HG02885 (cell line): Measurements from ENCODE around the gene PYDC1.
"Not testable (repeated sequence)": the region's sequence is repeated elsewhere in the genome, so short reads cannot be mapped to it uniquely, and the experiment has no call there.

ENCODE experiments used
- ATAC-seq: cut with Tn5 transposase; IDR thresholded peaks from one replicate; pipeline ENCODE4 v1.9.1; 2021; ENCODE audit warnings: mild to moderate bottlenecking; ENCODE audit not compliant: unreplicated experiment, poor library complexity

PYDC1 gene

DNA sequence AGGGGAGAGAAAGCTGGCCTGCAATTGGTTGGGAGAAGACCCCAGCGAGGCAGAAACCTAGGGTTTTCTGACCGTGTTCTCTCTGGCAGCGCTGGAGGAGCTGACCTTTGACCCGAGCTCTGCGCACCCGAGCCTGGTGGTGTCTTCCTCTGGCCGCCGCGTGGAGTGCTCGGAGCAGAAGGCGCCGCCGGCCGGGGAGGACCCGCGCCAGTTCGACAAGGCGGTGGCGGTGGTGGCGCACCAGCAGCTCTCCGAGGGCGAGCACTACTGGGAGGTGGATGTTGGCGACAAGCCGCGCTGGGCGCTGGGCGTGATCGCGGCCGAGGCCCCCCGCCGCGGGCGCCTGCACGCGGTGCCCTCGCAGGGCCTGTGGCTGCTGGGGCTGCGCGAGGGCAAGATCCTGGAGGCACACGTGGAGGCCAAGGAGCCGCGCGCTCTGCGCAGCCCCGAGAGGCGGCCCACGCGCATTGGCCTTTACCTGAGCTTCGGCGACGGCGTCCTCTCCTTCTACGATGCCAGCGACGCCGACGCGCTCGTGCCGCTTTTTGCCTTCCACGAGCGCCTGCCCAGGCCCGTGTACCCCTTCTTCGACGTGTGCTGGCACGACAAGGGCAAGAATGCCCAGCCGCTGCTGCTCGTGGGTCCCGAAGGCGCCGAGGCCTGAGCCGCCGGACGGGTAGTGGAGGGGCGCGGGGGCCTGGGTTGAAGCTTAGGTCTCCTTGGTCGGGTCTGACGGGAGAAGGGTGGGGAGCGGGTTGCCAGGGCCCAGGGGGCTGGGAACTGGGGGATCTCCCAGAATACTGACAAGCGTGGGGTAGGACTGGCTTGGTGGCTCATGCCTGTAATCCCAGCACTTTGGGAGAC, 7.4 kb upstream of the PYDC1 start:
- no peak for ATAC-seq

DNA sequence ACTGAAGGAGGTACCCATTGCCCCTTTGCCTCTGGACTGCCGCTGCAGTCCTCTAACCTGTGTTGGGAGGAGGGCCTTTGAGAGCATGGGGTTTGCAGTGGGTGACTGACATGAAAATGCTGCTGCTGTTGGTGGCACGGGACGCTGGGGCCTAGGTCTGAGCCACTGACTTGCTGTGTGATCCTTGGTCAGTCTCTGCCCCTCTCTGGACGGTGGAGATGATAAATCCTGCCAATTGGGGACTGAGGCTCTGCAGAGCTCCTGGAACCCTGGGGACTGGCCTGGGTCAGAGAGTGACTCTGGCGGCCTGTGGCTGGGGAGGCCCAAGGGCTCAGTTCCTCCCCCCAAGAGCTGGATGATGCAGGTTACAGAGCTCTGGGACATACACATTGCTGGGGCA, 6.1 kb upstream of the PYDC1 start:
- ATAC-seq = no peak

DNA sequence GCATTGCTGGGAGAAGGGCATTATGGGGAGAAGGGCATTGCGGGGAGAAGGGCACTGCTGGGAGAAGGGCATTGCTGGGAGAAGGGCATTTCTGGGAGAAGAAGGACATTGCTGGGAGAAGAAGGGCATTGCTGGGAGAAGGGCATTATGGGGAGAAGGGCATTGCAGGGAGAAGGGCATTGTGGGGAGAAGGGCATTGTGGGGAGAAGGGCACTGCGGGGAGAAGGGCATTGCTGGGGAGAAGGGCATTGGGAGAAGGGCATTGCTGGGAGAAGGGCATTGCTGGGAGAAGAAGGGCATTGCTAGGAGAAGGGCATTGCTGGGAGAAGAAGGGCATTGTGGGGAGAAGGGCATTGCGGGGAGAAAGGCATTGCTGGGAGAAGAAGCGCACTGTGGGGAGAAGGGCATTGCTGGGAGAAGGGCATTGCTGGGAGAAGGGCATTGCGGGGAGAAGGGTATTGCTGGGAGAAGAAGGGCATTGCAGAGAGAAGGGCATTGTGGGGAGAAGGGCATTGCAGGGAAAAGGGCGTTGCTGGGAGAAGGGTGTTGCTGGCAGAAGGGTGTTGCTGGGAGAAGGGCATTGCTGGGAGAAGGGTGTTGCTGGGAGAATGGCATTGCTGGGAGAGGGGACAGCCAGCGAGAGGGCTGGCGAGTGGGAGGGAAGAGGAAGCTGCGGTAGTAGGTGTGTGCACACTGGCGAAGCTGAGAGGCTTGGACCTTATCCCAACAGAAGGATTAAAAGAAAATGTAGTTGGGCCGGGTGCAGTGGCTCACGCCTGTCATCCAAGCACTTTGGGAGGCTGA, 4.6 kb upstream of the PYDC1 start:
- no peak for ATAC-seq

DNA sequence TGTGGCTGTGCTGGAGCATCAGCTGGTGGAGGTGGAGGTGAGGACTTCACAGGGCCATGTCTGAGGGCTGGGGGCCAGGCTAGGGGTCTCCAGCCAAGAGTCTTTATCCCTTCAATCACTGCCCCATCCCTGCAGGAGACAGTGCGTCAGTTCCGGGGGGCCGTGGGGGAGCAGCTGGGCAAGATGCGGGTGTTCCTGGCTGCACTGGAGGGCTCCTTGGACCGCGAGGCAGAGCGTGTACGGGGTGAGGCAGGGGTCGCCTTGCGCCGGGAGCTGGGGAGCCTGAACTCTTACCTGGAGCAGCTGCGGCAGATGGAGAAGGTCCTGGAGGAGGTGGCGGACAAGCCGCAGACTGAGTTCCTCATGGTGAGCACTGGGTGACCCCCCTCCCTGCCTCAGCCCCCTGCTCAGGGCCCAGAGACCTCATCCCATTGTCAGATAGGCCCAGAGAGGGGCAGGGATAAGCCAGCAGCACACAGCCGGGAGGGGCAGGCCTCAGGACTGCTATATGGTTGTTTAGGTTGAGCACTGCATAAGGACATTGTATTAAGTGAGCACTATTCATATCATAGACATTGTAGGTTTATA, 2.3 kb upstream of the PYDC1 start:
- ATAC-seq = no peak

DNA sequence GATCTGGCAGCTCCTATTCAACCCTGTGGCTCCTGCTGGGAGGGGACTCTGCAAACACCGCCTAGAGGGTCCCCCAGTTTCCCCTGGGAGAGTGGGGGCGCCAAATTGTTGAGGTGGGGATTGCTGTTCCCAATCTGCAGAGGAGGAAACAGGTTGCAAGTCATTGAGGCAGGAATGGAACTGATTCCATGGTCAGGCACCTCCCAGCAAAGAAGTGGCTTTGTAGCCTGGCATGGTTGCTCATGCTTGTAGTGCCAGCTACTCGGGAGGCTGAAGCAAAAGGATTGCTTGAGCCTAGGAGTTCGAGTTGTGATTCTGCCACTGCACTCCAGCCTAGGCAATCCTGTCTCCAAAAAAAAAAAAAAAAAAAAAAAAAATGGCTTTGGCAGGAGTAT, 198 bp upstream of the PYDC1 start:
- ATAC-seq = no peak

DNA sequence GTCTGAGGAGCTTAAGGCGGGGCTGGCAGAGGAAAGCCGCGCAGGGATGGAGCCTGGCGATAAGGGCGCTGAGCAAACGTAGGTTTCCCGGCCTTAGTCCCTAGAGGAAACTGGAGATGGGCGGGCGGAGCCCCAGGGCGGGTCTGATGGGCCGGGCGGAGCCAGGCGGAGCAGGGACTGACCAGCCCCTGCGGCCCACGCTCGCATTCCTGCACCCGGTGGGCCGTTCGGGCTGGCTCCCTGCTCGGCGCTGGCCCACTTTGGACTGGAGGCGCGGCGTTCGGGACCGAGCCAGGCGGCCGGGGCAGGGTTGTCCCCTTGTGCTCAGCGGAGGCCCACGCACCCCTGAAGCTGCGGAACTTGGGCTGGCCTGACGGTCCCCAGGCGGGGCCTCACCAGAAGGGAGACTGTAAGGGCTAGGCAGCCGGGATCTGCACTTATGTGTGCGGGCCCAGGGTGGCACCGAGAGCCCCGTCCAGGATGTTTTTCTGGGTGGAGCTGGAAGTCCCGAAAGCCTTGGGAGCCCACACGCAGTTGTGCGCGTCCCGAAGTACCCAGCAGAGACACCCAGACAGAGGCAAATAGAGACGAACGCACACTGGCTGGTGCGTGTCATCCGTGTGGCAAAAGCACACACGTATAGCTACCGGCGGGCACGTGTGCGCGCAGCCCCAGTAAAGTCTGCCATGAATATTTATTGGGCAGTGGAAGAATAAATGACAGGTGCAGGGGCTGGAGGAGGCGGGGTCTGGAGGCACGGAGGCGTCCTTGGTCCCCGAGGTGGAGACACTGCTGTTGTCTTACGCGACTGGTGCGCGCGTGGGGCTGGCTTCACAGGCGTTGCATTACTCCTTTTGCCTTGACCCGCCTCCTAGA, 1.4 kb downstream of the PYDC1 start:
- no peak for ATAC-seq

DNA sequence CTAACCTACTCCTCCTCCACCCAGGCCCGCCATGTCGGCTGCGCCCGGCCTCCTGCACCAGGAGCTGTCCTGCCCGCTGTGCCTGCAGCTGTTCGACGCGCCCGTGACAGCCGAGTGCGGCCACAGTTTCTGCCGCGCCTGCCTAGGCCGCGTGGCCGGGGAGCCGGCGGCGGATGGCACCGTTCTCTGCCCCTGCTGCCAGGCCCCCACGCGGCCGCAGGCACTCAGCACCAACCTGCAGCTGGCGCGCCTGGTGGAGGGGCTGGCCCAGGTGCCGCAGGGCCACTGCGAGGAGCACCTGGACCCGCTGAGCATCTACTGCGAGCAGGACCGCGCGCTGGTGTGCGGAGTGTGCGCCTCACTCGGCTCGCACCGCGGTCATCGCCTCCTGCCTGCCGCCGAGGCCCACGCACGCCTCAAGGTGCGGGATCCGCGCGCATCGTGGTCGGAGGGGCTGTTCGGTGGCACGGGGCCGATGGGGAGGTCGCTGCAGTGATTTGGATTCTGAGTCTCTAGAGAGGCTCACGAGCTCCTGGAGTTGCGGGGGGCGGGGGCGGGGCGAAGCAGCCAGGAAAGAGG, 2.1 kb downstream of the PYDC1 start:
- no peak for ATAC-seq

DNA sequence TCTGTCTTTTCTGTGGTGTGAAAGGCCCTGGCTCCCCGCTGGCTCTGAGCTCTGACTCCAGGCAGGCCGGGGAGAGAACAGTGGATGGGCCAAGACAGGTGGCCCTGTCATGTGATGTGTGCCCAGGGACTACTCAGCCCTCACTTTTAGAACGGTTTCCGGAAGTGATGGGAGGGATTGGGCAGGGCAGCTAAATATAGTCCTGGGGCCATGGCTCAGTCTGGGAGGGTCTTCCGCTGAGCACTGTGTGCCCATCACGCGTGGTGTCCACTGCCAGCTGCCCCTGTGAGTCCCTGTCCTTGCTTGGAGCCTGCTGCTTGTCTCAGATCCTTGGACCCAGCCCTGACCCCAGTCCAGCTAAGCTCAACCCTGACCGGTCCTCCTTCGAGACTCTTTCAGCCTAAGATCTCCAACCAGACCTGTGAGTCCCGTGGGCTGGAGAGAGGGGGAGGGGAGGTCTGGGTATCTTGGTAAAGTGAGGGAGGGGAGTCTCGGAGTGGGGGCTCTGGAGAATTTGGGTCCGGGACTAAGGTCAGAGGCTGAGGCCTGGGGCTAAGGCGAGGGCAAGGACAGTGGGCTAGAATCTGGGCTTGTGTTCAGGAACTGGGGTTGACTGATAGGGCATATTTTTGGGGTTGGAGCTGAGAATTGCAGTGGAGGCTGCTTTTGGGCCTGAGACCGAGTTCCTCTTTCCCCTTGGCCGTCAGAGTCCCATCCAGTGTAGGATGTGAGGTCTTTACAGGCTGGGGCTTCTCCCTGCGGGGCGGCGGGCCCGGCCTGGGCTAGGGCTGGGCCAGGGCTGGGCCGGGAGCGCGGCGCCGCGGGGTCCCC, 2.8 kb downstream of the PYDC1 start, which contains the start of gene TRIM72:
Gene TRIM72, plus strand, starts transcription at position 243 of the 831 bp plus-strand sequence. CDS start 620 bp downstream, outside the sequence.
- no peak for ATAC-seq

DNA sequence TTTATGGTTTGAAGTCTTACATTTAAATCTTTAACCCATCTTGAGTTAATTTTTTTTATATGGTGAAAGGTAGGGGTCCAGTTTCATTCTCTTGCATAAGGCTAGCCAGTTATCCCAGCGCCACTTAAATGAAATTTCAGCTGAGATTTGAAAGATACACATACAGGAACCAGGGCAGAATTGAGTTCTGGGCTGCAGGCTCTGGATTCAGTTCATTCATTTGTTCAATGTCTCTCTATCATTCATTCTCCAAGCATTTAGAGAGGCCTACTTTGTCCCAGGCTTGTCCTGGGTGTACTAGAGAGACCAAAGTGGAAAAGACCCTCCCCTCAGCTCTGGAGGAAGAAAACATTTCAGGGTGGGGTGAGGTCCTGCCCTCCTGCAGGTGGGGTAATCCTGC, 3.6 kb downstream of the PYDC1 start:
- ATAC-seq = no peak

DNA sequence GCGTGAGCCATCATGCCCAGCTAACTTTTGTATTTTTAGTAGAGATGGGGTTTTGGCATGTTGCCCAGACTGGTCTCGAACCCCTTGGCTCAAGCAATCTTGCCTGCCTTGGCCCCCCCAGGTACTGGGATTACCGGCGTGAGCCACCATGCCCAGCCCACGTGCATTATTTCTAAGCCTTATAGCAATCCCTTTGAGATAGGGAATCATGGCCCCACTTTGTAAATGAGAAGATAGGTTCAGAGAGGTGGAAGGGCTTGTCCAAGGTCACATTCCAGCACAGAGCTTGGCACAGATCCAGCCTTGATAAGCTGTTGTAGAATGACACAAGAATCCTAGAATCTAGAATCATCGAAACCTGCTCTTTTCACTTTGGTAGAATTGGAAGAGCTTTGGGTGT, 10.2 kb downstream of the PYDC1 start:
- ATAC-seq = no peak

DNA sequence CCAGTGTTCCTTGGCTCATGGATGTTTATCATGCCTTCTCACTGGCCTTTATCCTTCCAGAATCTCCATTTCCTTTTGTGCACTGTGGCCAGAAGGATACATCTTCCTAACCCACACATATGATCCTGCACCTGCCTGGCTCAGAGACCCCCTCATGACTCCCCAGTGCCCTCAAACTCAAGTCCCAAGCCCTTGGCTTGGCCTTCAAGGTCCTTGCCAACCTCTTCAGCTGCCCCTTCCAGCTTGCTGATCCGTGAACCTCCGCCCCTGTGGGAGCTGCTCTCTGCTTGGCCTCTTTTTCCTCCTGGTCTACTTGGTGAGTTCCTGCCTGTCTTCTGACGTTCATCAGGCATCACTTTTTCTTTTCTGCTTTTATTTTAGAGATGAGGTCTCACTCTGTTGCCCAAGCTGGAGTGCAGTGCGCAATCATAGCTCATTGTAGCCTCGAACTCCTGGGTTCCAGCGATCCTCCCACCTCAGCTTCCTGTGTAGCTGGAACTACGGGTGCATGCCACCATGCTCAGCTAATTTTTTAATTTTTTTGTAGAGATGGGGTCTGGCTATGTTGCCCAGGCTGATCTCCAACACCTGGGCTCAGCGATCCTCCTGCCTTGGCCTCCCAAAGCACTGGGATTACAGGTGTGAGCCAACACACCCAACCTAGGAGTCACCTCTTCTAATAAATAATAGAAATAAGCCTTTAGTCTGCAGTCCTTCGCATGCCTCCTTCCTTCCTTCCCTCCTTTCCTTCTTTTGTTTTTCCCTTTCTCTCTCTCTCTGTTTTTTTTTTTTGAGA, 11.9 kb downstream of the PYDC1 start:
- no peak for ATAC-seq

DNA sequence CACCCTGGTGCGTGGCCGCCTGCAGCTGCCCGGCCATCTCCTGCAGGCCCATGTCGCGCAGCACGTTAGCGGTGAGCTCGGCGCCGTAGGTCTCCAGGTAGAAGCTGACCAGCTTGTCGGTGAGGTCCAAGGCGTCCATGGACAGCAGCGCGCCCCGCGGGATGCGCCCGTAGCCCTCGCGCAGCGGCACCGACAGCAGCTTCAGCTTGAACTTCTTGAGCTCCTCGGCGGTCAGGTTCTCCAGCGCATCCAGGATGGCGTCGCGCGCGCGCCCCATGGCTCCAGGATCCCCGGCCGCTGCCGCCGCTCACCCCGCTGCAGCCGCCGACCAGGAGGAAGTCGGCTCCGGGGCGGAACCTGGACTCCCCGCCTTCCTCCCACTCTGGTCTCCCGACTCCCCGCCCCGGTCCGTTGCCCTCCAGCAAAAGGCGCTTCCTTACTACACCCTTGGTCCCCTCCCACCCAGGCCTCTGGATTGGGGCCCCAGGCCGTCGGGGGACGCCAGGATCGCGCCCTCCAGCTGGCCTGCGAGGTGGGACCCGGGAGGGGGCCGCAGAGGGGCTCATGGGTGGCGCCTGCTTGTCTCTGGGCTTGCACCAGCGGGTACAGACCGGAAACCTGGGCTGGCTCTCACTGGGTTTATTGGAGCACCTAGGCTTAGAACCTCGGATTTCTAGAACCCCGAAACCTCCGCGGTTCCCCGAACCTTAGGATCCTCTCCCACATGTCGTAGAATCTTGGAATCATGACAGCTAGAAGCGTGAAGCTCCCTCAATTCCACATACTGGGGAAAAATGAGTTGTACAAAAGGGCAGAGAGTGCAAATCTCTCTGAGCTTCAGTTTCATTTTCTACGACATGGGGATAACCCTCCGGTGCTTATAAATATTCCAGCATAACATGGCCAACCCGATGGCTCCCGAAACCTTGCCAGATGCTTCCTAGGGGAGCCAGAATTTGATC, 14.2 kb downstream of the PYDC1 start, which contains the start of gene PYCARD:
Gene PYCARD, minus strand, starts transcription at position 347 of the 962 bp plus-strand sequence. Its CDS starts 70 bp downstream, at position 277.
- peak; percentile 45 for ATAC-seq

DNA sequence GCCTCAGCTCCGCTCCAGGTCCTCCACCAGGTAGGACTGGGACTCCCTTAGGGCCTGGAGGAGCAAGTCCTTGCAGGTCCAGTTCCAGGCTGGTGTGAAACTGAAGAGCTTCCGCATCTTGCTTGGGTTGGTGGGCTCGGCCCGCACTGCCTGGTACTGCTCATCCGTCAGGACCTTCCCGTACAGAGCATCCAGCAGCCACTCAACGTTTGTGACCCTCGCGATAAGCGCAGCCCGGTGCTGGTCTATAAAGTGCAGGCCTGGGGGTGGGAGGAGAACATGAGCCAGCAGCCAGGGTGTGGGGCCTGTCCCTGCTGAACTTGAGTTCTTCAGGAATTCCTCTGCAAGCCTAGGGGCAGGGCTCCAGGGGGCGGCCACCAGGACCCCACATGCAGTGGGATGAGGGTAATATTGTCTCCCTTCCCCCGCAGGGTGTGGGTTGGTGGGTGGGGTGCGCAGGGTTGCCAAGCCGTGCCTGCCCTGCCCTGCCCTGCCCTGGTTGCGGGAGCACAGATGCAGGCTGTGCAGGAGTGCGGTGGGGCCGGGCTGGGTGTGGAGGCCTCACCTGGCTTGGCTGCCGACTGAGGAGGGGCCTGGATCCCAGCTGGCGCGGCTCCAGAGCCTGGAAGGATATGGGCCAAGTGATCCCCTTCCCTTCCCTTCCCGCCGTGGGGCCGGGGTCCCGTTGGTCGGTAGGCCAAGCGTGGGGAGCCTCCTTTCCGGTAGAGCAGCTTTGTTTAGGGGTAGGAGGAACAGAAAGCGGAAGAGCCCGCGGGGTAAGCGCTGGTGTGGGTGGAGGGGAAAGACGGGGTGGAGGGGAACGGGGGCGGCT, 15.1 kb downstream of the PYDC1 start:
- peak; percentile 54 for ATAC-seq

DNA sequence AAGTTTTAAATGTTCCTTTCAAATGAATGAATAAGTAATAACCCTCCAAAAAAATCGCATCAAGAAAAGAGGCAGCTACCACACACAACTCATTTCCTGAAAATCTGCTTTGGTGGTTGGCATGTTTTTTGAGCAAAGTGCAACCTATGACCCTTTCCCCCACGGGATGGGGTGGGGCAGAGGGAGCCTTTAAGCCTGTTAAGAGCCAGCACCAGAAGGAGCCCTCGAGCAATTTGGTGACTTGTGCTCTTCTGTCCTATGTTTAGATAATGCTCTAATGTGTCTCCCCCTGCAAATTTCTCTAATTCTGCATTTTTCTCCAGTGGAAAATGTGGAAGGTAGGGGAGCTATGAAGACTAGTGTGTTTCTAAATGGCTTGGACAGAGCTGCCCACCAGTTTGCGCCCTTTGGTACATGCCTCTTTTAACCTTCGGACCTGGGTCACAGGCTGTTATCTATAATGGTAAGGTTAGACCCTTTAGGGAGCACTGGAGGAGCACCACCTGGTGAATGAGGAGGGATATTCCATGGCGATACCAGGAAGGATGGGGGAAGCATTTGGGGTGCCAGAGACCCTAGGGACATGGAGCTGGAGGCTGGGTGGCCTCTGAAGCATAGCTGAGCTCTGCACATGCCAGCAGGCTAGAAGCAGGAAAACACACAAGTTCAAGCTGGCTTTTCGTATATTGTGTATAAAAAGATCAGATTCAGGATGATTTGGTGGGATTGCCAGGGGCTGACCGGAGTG, 15.9 kb downstream of the PYDC1 start:
- ATAC-seq = no peak

DNA sequence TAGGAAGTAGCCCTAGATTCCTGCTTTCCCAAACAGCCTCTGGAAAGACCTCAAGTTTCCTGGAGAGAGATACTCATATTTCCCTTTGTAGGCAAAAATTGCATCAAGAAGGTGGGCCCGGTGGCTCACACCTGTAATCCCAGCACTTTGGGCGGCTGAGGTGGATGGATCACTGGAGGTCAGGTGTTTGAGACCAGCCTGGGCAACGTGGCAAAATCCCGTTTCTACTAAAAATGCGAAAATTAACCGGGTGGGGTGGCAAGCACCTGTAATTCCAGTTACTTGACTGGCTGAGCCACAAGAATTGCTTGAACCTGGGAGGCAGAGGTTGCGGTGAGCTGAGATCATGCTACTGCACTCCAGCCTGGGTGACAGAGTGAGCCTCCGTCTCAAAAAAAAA, 16.8 kb downstream of the PYDC1 start:
- ATAC-seq = not testable (repeated sequence)
